Astrocyte (in vitro differentiated cells and primary cell): ENCODE data around the gene SRGAP1. TPM values are rescaled to one million over a fixed set of nuclear protein-coding genes. Genes with fewer than 3 reads are reported as not detected.

Experiments
- DNase-seq: peaks from one replicate; pipeline ENCODE4 v3.0.0-alpha.2; 2010; ENCODE audit warnings: low read depth
- FAIRE-seq: peaks from 2 replicates; lab custom pipeline; 2011; peaks lifted over from hg19 to GRCh38; lab: Jason Lieb, UNC
- H2AFZ ChIP-seq: 2 replicates; pipeline ENCODE4 v1.6.0; 2012; ENCODE audit warnings: low read depth, low read length, inconsistent platforms
- H3K27ac ChIP-seq: 2 replicates; pipeline ENCODE4 v1.5.1; 2011; ENCODE audit warnings: low read depth, low read length, inconsistent platforms
- H3K27me3 ChIP-seq: 2 replicates; pipeline ENCODE4 v1.6.0; 2011; ENCODE audit warnings: low read length, inconsistent platforms; ENCODE audit not compliant: insufficient read depth
- H3K36me3 ChIP-seq: 2 replicates; pipeline ENCODE4 v1.5.1; 2011; ENCODE audit warnings: low read length, inconsistent platforms; ENCODE audit not compliant: insufficient read depth
- H3K4me1 ChIP-seq: 2 replicates; pipeline ENCODE4 v1.5.1; 2011; ENCODE audit warnings: low read length, inconsistent platforms; ENCODE audit not compliant: insufficient read depth
- H3K4me2 ChIP-seq: 2 replicates; pipeline ENCODE4 v1.6.0; 2012; ENCODE audit warnings: low read length, inconsistent platforms
- H3K4me3 ChIP-seq: 2 replicates; pipeline ENCODE4 v1.5.1; 2011; ENCODE audit warnings: low read depth, mild to moderate bottlenecking, low read length, inconsistent platforms; ENCODE audit not compliant: insufficient read depth
- H3K79me2 ChIP-seq: 2 replicates; pipeline ENCODE4 v1.6.0; 2012; ENCODE audit warnings: mild to moderate bottlenecking, low read length, inconsistent platforms; ENCODE audit not compliant: insufficient read depth
- H3K9ac ChIP-seq: 2 replicates; pipeline ENCODE4 v1.6.0; 2012; ENCODE audit warnings: mild to moderate bottlenecking, low read length, inconsistent platforms
- H3K9me3 ChIP-seq: 2 replicates; pipeline ENCODE4 v1.5.1; 2012; ENCODE audit warnings: low read depth, mild to moderate bottlenecking, low read length, inconsistent platforms; ENCODE audit not compliant: insufficient read depth
- H4K20me1 ChIP-seq: 2 replicates; pipeline ENCODE4 v1.6.0; 2012; ENCODE audit warnings: low read length, inconsistent platforms; ENCODE audit not compliant: insufficient read depth
- H3K27ac Mint-ChIP-seq: one replicate; pipeline ENCODE4 v1.8.0; 2021; ENCODE audit warnings: mild to moderate bottlenecking, mixed read lengths; ENCODE audit not compliant: unreplicated experiment
- H3K27me3 Mint-ChIP-seq: one replicate; pipeline ENCODE4 v1.8.0; 2021; ENCODE audit warnings: low read depth, mixed read lengths; ENCODE audit not compliant: unreplicated experiment
- H3K36me3 Mint-ChIP-seq: one replicate; pipeline ENCODE4 v1.8.0; 2021; ENCODE audit warnings: low read depth, mixed read lengths; ENCODE audit not compliant: unreplicated experiment
- H3K4me1 Mint-ChIP-seq: one replicate; pipeline ENCODE4 v1.8.0; 2021; ENCODE audit warnings: low read depth, mixed read lengths; ENCODE audit not compliant: unreplicated experiment
- H3K4me3 Mint-ChIP-seq: one replicate; pipeline ENCODE4 v1.8.0; 2021; ENCODE audit warnings: mild to moderate bottlenecking, moderate library complexity, mixed read lengths; ENCODE audit not compliant: unreplicated experiment
- H3K9me3 Mint-ChIP-seq: one replicate; pipeline ENCODE4 v1.8.0; 2021; ENCODE audit warnings: mild to moderate bottlenecking, mixed read lengths; ENCODE audit not compliant: unreplicated experiment
- CTCF ChIP-seq: IDR thresholded peaks from 2 replicates; pipeline ENCODE4 v1.5.1; 2011; ENCODE audit warnings: low read depth, mild to moderate bottlenecking, inconsistent platforms, low read length, moderate library complexity; ENCODE audit not compliant: insufficient read depth
- EZH2 ChIP-seq: IDR thresholded peaks from 2 replicates; pipeline ENCODE4 v1.6.1; 2012; ENCODE audit warnings: mild to moderate bottlenecking, low read length, inconsistent platforms; ENCODE audit not compliant: insufficient read depth
- total RNA-seq: library from RNA; stranded (reverse); gene quantifications from 2 replicates; pipeline ENCODE4 v1.2.1, GENCODE V29; 2021

Gene SRGAP1
- total RNA-seq, 1 donor from 2014 or later = 15.2 TPM

GRCh38 chr12:63968673-63969072, 124.2 kb downstream of the SRGAP1 start:
- H3K9me3 Mint-ChIP-seq = no peaks in the 10 kb centered on the region
- peaks cover 18% of the 10 kb centered on the region for H3K79me2 ChIP-seq
- FAIRE-seq = no peak

GRCh38 chr12:63976902-63977395, 132.4 kb downstream of the SRGAP1 start:
- Mint-ChIP-seq H3K9me3 (no peaks in the 10 kb centered on the region), H3K4me3 (no peak overlapping the region), H3K36me3 (no peaks in the 10 kb centered on the region), H3K27ac (no peak overlapping the region), H3K4me1 (peaks cover 21% of the 10 kb centered on the region), H3K27me3 (no peaks in the 10 kb centered on the region)
- peaks cover 4% of the 10 kb centered on the region for H3K4me1 ChIP-seq
- TF ChIP-seq CTCF (no peak), EZH2 (no peak)
- no peak overlapping the region for H3K27ac ChIP-seq
- DNase-seq = no peak
- no peaks in the 10 kb centered on the region for H4K20me1 ChIP-seq
- H2AFZ ChIP-seq = no peak overlapping the region
- H3K79me2 ChIP-seq = peaks cover 15% of the 10 kb centered on the region
- H3K36me3 ChIP-seq = no peaks in the 10 kb centered on the region
- no peak overlapping the region for H3K9ac ChIP-seq
- no peak overlapping the region for H3K4me2 ChIP-seq
- no peaks in the 10 kb centered on the region for H3K9me3 ChIP-seq
- no peak for FAIRE-seq
- no peaks in the 10 kb centered on the region for H3K27me3 ChIP-seq
- no peak overlapping the region for H3K4me3 ChIP-seq

More at GRCh38 chr12:63968673-63969072, 124.2 kb downstream of the SRGAP1 start:
- Histone ChIP-seq H4K20me1 (peaks cover 10% of the 10 kb centered on the region), H3K4me2 (no peak overlapping the region), H3K9ac (no peak overlapping the region), H3K4me3 (no peak overlapping the region), H3K27me3 (no peaks in the 10 kb centered on the region), H2AFZ (no peak overlapping the region), H3K9me3 (no peaks in the 10 kb centered on the region), H3K4me1 (peaks cover 9% of the 10 kb centered on the region), H3K27ac (no peak overlapping the region), H3K36me3 (no peaks in the 10 kb centered on the region)
- Mint-ChIP-seq H3K36me3 (no peaks in the 10 kb centered on the region), H3K27ac (no peak overlapping the region), H3K27me3 (no peaks in the 10 kb centered on the region), H3K4me3 (no peak overlapping the region), H3K4me1 (peaks cover 14% of the 10 kb centered on the region)
- TF ChIP-seq EZH2 (no peak), CTCF (no peak)
- DNase-seq = no peak

GRCh38 chr12:63977441-63977840, 132.9 kb downstream of the SRGAP1 start:
- Histone ChIP-seq H3K27me3 (no peaks in the 10 kb centered on the region), H3K9me3 (no peaks in the 10 kb centered on the region), H3K79me2 (peaks cover 19% of the 10 kb centered on the region), H3K4me3 (no peak overlapping the region), H3K36me3 (no peaks in the 10 kb centered on the region), H3K4me2 (no peak overlapping the region), H3K9ac (no peak overlapping the region), H3K4me1 (peaks cover 4% of the 10 kb centered on the region), H4K20me1 (no peaks in the 10 kb centered on the region), H2AFZ (no peak overlapping the region), H3K27ac (no peak overlapping the region)
- H3K4me3 Mint-ChIP-seq = no peak overlapping the region
- H3K27ac Mint-ChIP-seq = no peak overlapping the region
- H3K4me1 Mint-ChIP-seq = peaks cover 21% of the 10 kb centered on the region
- no peak for DNase-seq
- TF ChIP-seq CTCF (no peak), EZH2 (no peak)
- H3K36me3 Mint-ChIP-seq = no peaks in the 10 kb centered on the region
- H3K9me3 Mint-ChIP-seq = no peaks in the 10 kb centered on the region
- FAIRE-seq = no peak
- no peaks in the 10 kb centered on the region for H3K27me3 Mint-ChIP-seq
